OCI-LY7 (cell line): ENCODE measurements around the gene KIF25. TPM values are rescaled to one million over a fixed set of nuclear protein-coding genes. Genes with fewer than 3 reads are reported as not detected.

Experiments
- BruUV-seq: library from RNA; stranded (reverse); fragments of 400-500 nt; replicated peaks from 2 replicates; lab custom pipeline; 2021; lab: Mats Ljungman, UMichigan
- CTCF ChIA-PET: fragments of 300-600 bp; sonication (Branson Sonifier 250); formaldehyde crosslinking; loops from one replicate; lab custom pipeline; 2022; ENCODE audit warnings: antibody characterized with exemption; ENCODE audit not compliant: unreplicated experiment; lab: Charles Lee
- POLR2A ChIA-PET: fragments of 300-600 bp; sonication (Branson Sonifier 250); formaldehyde crosslinking; loops from one replicate; lab custom pipeline; 2022; ENCODE audit warnings: antibody characterized with exemption; lab: Charles Lee
- DNase-seq: peaks from one replicate; pipeline ENCODE4 v3.0.0-alpha.2; 2015; ENCODE audit warnings: low spot score
- H2AFZ ChIP-seq: fragments of 200-600 bp; sonication (generic), shearing (Covaris generic); 2 replicates; pipeline ENCODE4 v1.6.1; 2014; ENCODE audit warnings: mild to moderate bottlenecking, antibody characterized with exemption, low read length, moderate library complexity
- H3K27ac ChIP-seq: fragments of 200-600 bp; sonication (generic); 2 replicates; pipeline ENCODE4 v1.5.1; 2014; ENCODE audit warnings: mixed run types, low read depth, mild to moderate bottlenecking, moderate library complexity, low read length, inconsistent platforms; ENCODE audit not compliant: poor library complexity, severe bottlenecking
- H3K36me3 ChIP-seq: fragments of 200-600 bp; sonication (generic); 2 replicates; pipeline ENCODE4 v1.6.1; 2014; ENCODE audit warnings: mild to moderate bottlenecking, antibody characterized with exemption, low read length, moderate library complexity, mixed read lengths; ENCODE audit not compliant: insufficient read depth
- H3K4me1 ChIP-seq: fragments of 200-600 bp; sonication (generic); 2 replicates; pipeline ENCODE4 v1.5.1; 2014; ENCODE audit warnings: mild to moderate bottlenecking, low read length; ENCODE audit not compliant: insufficient read depth, poor library complexity, severe bottlenecking
- H3K4me2 ChIP-seq: fragments of 200-600 bp; sonication (generic); 2 replicates; pipeline ENCODE4 v1.6.1; 2014; ENCODE audit warnings: mild to moderate bottlenecking, low read length
- H3K4me3 ChIP-seq: fragments of 200-600 bp; sonication (generic); 2 replicates; pipeline ENCODE4 v1.5.1; 2014; ENCODE audit warnings: mild to moderate bottlenecking, low read depth, low read length; ENCODE audit not compliant: poor library complexity, severe bottlenecking
- H3K79me2 ChIP-seq: fragments of 200-600 bp; sonication (generic); 2 replicates; pipeline ENCODE4 v1.6.1; 2016; ENCODE audit warnings: low read depth, mild to moderate bottlenecking, low read length, moderate library complexity, mixed read lengths; ENCODE audit not compliant: insufficient read depth
- H3K9me2 ChIP-seq: fragments of 200-600 bp; sonication (generic); 2 replicates; pipeline ENCODE4 v1.6.1; 2016; ENCODE audit warnings: mild to moderate bottlenecking, low read length, mixed read lengths; ENCODE audit not compliant: insufficient read depth
- H3K9me3 ChIP-seq: fragments of 200-600 bp; sonication (generic); 2 replicates; pipeline ENCODE4 v1.6.1; 2014; ENCODE audit warnings: mild to moderate bottlenecking, mixed run types, low read length, mixed read lengths
- H4K20me1 ChIP-seq: fragments of 200-600 bp; sonication (generic); 2 replicates; pipeline ENCODE4 v1.6.1; 2014; ENCODE audit warnings: mild to moderate bottlenecking, antibody characterized with exemption, low read length, moderate library complexity, mixed read lengths; ENCODE audit not compliant: insufficient read depth
- EZH2phosphoT487 ChIP-seq: fragments of 200-600 bp; sonication (generic); IDR thresholded peaks from 2 replicates; pipeline ENCODE4 v1.6.1; 2018; ENCODE audit warnings: low read depth, borderline replicate concordance, mild to moderate bottlenecking, mixed run types, antibody characterized with exemption, low read length, moderate library complexity, mixed read lengths
- intact Hi-C: fragments of 100-400 bp; cut with micrococcal nuclease; formaldehyde crosslinking; loops from one replicate; pipeline ENCODE4 v1.10.0; 2022; ENCODE audit not compliant: unreplicated experiment
- total RNA-seq, 2 experiments: library from RNA; depleted of rRNA in 1 of 2; stranded (reverse); fragments of >200 nt in 1 of 2; shearing (Covaris generic) in 1 of 2; gene quantifications; 2 replicates each; pipeline ENCODE4 v1.2.3, GENCODE V29; 2014 to 2022
- TF ChIP-seq, protein P1 (sequence below): fragments of 200-600 bp; sonication (generic); conservative IDR thresholded peaks from 2 replicates; pipeline ENCODE4 v1.5.1; 2014; ENCODE audit warnings: mild to moderate bottlenecking, antibody characterized with exemption, low read length, moderate library complexity, mixed read lengths

KIF25 gene
- total RNA-seq, 2 experiments from 2014 or later = not detected

DNA sequence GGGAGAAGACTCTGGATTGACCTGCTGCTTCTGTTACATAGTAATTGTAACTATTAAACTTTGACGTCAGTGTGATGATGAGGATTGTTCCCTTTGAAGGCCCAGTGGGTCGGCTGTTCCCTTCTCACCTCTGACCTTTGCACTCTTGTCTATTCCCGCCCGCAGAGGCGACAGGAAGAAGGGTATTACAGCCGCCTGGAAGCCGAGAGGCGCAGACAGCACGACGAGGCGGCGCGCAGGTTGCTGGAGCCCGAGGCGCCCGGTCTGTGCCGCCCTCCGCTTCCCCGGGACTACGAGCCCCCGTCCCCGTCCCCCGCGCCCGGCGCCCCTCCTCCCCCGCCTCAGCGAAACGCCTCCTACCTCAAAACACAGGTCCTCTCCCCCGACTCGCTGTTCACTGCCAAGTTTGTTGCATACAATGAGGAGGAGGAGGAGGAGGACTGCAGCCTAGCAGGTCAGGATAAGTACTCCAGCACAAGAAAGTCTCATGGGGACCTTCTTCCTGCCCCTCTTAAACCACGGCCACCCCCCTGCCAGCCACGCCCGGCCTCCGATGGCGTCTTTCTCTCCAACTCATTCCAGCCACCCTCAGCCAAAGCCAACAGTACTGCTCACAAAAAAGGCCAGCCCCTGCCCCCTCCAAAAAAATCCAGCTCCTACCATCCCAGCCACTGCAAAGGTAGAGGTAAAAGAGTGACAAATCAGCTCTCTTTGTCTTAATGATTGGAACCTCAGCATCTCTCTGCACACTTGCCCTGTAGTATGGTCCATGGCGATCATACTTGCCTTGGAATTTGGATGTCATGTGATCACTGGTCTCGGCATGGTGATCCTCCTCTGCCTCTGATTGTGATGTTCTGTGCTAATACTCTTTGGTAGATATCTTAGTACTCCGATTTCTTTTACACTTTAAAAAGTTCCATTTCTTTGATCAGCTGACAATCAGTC, 31.6 kb upstream of the KIF25 start:
- TF ChIP-seq EZH2phosphoT487 = no peak
- TF ChIP-seq, protein P1, sequence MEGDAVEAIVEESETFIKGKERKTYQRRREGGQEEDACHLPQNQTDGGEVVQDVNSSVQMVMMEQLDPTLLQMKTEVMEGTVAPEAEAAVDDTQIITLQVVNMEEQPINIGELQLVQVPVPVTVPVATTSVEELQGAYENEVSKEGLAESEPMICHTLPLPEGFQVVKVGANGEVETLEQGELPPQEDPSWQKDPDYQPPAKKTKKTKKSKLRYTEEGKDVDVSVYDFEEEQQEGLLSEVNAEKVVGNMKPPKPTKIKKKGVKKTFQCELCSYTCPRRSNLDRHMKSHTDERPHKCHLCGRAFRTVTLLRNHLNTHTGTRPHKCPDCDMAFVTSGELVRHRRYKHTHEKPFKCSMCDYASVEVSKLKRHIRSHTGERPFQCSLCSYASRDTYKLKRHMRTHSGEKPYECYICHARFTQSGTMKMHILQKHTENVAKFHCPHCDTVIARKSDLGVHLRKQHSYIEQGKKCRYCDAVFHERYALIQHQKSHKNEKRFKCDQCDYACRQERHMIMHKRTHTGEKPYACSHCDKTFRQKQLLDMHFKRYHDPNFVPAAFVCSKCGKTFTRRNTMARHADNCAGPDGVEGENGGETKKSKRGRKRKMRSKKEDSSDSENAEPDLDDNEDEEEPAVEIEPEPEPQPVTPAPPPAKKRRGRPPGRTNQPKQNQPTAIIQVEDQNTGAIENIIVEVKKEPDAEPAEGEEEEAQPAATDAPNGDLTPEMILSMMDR = no peak
- Histone ChIP-seq H3K9me2 (no peaks in the 10 kb centered on the region), H3K36me3 (peaks cover 8% of the 10 kb centered on the region; the same call in 1 of the 2 replicates), H3K9me3 (no peaks in the 10 kb centered on the region), H3K4me1 (no peaks in the 10 kb centered on the region), H3K4me3 (no peak overlapping the region), H4K20me1 (no peaks in the 10 kb centered on the region), H2AFZ (no peak overlapping the region), H3K4me2 (no peak overlapping the region), H3K79me2 (no peaks in the 10 kb centered on the region), H3K27ac (no peak overlapping the region)
- BruUV-seq = no TSS peak
- ChIA-PET CTCF (no interaction called here), POLR2A (no interaction called here)
- DNase-seq = no peak
- intact Hi-C loops = no loop called here

DNA sequence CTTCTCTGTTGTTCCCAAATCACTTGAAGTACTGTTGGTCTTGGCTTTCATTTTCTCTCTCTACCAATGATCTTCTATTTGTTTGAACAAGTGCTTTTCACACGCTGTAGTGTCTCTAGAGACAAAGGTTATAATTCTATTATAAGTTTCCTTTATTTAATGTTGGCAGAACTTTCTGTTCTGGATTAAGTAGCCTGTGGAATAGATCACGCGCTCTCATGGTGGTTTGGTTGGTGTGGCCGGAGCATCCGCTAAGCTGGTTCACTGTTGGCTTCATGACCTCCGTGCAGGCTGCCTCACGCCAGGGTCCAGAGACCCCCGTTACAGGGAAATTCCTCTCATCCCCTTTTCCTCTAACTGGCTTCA, 30.9 kb upstream of the KIF25 start:
- no peak overlapping the region for H2AFZ ChIP-seq
- POLR2A ChIA-PET = no interaction called here
- CTCF ChIA-PET = no interaction called here
- H4K20me1 ChIP-seq = no peaks in the 10 kb centered on the region
- TF ChIP-seq, protein P1 = no peak
- TF ChIP-seq EZH2phosphoT487 = no peak
- intact Hi-C loops = no loop called here
- DNase-seq = no peak
- no peak overlapping the region for H3K4me2 ChIP-seq
- peaks cover 8% of the 10 kb centered on the region; the same call in 1 of the 2 replicates for H3K36me3 ChIP-seq
- no peak overlapping the region for H3K4me3 ChIP-seq
- H3K79me2 ChIP-seq = no peaks in the 10 kb centered on the region
- no peaks in the 10 kb centered on the region for H3K9me3 ChIP-seq
- no peaks in the 10 kb centered on the region for H3K4me1 ChIP-seq
- no TSS peak for BruUV-seq
- H3K9me2 ChIP-seq = no peaks in the 10 kb centered on the region
- H3K27ac ChIP-seq = no peak overlapping the region

DNA sequence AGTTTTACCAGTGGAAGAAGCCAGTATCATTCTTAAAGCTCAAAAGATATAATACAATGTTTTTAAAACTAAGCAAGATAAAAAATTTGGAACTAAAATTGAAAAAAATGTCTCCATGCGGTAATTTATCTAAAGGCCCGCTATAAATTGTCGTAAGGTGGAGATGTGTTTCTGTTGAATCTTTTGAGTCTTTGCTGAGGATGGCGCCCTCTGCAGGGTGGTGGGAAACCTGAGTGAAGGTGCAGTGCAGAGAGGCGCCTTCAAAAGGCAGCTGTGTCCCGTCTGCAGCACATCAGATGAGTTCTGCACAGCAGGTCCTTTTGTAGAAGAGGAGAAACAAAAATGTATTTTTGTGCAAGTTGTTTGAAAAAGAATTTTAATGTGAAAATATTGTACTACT, 29.4 kb upstream of the KIF25 start:
- H3K4me1 ChIP-seq = no peaks in the 10 kb centered on the region
- TF ChIP-seq, protein P1 = peak; percentile 82
- no peak for TF ChIP-seq EZH2phosphoT487
- H3K4me2 ChIP-seq = no peak overlapping the region
- no peak overlapping the region for H3K27ac ChIP-seq
- CTCF ChIA-PET = no interaction called here
- H4K20me1 ChIP-seq = no peaks in the 10 kb centered on the region
- H3K36me3 ChIP-seq = peaks cover 8% of the 10 kb centered on the region; the same call in 1 of the 2 replicates
- H3K79me2 ChIP-seq = no peaks in the 10 kb centered on the region
- peak; percentile 37 for DNase-seq
- intact Hi-C loops = no loop called here
- no peak overlapping the region for H3K4me3 ChIP-seq
- BruUV-seq = no TSS peak
- no peaks in the 10 kb centered on the region for H3K9me2 ChIP-seq
- POLR2A ChIA-PET = no interaction called here
- H3K9me3 ChIP-seq = no peaks in the 10 kb centered on the region
- no peak overlapping the region for H2AFZ ChIP-seq
